GM04504 (cell line): ENCODE measurements around the gene NEK3.
A peak's percentile ranks its signal among the peaks of the same experiment; 100 is the strongest.
"Not testable (repeated sequence)": the region's sequence is repeated elsewhere in the genome, so short reads cannot be mapped to it uniquely, and the experiment has no call there.

ENCODE experiments used
- DNase-seq: peaks from one replicate; pipeline ENCODE4 v3.0.0-alpha.2; 2012; ENCODE audit warnings: low read depth

The NEK3 gene, protein sequence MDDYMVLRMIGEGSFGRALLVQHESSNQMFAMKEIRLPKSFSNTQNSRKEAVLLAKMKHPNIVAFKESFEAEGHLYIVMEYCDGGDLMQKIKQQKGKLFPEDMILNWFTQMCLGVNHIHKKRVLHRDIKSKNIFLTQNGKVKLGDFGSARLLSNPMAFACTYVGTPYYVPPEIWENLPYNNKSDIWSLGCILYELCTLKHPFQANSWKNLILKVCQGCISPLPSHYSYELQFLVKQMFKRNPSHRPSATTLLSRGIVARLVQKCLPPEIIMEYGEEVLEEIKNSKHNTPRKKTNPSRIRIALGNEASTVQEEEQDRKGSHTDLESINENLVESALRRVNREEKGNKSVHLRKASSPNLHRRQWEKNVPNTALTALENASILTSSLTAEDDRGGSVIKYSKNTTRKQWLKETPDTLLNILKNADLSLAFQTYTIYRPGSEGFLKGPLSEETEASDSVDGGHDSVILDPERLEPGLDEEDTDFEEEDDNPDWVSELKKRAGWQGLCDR

DNA sequence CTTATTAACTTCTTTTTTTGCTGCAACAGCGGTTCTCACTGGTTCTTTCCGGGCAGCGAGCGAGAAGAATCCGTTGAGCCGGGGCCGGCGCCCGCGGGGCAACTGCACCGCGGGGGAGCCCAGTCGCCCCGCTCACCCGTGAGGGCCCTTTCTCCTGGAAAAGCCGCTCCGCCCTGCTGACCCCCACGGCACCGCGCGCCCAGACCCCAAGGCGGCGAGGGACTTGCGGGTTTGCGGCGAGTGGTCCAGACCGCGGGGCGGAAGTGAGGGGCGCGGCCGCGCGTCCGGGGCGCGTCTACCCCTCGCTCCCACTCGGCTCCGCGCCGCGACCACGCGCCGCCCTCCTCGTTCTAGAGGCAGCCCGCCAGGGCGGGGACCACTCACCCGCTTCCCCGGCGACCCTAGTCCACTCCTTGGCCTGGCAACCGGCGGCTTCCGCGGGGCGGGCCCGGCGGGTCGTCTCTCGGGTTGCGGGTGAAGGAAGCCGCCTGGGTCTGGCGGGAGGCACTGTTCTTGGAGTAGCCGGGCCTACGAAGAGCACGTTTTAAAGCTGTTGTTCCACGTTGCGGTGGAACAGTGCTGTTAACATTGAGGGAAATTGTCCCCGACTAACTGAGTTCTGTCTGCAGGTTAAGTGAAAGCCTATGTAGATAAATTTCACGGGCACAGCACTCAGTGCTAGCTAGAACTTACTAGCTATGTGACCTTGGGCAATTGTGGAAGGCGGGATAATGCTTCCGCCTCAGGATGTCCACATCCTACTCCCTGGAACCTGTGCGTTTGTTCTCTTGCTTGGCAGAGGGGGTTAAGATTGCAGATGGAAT is at the start of gene NEK3:
Gene NEK3, minus strand, starts transcription at position 439 of the 824 bp plus-strand sequence. CDS start 3,406 bp downstream, outside the sequence.
- peak; percentile 35 for DNase-seq

DNA sequence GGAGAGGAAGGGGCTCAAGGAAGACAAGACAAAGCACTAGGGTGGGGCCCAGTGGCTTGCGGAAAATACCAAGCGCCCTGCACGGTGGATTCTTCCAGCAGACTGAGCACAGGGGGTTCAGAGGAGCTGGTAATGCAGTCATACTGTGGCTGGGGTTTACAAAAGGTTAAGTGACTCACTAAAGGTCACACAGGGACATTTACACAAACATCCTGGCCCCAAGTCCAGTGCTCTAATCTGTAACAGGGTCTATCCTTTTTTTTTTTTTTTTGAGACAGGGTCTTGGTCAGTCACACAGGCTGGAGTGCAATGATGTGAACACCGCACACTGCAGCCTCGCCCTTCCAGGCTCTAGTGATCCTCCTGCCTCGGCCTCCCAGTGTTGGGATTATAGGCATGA is 49.0 kb upstream of the NEK3 start:
- not testable (repeated sequence) for DNase-seq

DNA sequence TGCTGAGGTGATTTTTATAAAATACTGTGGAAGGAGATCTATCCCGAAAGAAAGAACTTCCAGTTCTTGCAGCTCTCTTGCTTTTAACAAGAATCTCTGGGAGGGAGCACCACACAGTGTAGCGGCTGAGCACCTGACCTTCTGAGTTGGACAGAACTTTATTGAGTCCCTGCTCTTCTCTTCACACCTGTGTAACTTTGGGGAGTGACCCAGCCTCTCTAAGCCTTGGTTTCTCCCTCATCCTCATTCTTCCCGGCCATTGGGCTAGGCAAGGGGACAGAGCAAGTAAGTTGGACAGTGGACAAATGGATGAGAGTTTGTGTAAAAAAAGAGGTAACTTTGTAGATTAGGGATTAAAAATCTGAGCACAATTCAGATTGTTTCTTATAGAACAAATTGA is 48.5 kb upstream of the NEK3 start:
- not testable (repeated sequence) for DNase-seq

DNA sequence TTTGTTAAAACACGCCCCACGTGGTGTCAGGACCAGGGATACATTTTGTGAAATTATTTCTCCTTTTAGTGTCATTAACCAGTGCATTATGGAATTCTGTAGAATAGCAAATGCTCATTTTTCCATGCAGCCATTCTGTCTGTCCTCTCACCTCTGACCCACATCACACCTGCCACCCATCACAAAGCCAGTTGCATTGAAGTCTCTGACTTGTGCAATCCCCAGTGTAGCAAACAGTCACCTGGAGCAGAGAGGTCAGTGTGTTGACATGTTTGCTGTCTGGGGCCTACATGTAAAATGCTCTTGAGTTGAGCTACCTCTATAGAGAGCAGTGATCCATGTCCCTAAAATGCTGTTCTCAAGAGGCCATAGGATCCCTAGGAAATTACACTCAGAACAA is 47.9 kb upstream of the NEK3 start:
- not testable (repeated sequence) for DNase-seq

DNA sequence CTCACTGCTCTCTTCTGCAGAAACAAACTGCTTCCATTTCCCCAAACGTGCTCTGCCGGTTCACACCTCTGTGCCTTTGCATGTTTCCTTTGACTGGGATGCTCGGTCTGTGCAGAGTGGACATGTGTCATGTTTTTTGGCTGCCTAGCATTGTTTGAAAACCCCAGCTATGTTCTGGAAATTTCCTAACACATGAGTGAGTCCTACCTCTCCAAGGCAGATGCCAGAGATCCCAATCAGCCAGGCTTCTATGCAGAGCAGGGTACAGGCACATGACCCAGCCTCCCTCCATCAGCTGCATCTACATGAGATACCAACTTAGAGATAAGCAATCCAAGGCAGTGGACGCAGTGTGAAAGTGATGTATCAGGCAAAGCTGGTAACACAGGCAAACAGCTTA is 45.1 kb upstream of the NEK3 start:
- DNase-seq: not testable (repeated sequence)

DNA sequence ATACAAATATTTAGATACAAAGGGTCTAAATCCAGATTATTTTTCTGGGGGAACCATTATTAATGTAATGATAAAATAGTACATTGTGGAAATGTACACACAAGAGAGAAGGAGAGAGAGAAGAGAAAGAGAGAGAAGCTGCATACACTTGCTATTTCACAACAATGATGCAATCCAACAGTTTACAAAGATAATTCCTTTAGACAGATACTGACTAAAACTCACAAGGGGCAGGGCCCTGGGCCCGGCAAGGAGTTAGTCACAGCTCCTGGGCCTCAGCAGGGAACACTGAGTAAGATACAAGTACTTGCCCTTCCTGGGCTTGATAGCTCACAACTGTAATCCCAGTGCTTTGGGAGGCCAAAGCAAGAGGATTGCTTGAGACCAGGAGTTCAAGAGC is 44.5 kb upstream of the NEK3 start:
- DNase-seq: peak; percentile 71

DNA sequence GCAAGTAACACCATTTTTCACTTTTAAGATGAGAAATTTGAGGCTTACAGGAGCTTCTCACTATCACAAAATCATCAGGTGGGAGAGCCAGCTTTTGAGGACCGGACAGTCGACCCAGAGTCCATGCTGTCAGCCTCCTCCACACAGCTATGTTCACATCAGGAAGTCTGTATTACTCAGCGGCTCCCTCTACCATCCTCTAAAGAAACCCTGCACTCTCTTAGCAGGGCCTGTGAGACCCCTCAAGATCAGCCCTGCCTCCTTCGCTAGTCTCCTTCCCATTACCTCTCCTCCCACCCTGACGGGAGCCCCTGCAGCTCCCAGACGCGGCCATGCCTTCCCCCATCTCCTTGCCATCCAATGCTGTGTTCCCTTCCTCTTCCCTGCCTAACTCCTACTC is 43.1 kb upstream of the NEK3 start:
- DNase-seq: not testable (repeated sequence)

DNA sequence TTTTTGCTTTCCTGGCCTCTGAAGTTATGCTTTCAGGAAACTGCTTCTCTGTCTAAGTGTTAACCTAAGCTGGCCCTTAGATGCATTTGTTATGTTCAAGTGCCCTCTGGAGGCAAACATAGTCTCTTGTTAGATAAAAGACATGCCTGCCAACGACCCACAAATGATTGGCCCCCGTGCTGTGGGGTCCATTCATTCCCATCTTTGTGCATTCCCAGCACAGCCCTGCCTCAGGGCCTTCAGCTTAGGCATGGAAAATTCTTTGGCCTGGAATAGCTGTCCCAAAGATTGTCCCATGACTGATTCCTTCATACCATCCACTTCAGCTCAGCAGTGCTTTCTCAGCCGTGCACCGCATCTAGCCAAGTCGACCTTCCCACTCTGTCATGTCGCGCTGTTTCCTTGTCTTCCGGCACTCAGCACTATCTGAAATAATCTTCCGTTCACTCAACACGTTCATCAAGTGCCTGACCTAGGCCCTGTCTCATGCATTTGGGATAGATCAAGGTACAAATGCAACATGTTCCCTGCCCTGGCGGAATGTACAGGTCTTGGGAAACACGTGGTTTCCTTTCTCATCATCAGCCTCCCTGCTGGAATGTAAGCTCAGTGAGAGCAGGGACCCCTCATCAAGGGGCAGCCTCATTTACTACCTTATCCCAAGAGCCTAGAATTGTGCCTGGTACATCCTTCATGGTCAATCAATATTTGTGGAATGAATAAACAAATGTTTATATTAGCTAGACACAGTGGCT is 42.2 kb upstream of the NEK3 start:
- peak; percentile 21 for DNase-seq

DNA sequence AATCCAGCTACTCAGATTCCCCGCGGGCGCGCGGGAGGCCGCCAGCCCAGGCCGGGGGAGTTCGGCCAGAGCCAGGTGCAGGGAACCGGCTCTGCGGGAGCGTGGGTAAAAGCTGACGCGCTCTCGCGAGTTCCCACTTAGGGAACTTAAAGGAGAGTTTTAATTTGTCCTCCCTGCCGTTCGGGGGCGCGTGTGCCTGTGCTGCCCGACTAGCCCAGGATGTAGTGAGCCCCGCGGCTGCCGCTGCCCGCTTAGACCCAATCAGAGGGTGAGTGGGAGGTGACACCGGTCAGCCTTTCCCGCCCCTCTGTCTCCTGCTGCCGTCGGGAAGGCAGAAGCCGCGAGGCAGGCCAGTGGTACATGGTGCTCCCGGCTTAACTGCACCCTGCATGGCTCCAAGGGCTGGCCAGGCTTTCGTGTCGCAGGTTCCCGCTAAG is 36.0 kb upstream of the NEK3 start:
- no peak for DNase-seq

DNA sequence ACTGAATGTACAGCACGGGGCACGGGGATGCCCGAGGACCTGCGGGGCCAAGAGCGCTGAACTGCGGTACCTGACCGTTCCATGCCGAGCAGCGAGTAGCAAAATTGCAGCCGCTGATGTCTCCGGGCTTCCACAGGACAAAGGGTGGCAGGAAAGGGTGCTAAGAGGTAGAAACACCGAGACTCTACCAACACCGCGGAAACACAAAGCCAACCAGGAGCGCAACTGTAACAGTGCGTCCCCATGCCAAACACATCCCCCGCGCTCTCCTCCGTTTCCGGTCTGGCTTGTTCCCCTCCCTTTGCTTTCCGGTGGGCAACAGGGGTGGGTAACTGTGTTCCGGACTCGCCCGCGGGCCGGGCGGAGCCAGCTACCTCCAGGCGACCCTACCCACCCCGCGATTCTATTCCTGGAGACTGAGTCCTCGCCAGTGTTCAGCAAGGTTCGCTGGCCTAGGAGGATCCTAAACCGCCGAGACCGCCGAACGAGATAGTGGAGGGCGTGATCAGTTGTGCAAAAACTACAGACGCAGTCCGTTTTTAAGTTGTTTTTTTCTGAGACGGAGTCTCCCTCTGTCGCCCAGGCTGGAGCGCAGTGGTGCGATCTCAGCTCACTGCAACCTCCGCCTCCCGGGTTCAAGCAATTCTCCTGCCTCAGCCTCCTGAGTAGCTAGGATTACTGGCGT is 34.9 kb upstream of the NEK3 start:
- DNase-seq: peak; percentile 68

DNA sequence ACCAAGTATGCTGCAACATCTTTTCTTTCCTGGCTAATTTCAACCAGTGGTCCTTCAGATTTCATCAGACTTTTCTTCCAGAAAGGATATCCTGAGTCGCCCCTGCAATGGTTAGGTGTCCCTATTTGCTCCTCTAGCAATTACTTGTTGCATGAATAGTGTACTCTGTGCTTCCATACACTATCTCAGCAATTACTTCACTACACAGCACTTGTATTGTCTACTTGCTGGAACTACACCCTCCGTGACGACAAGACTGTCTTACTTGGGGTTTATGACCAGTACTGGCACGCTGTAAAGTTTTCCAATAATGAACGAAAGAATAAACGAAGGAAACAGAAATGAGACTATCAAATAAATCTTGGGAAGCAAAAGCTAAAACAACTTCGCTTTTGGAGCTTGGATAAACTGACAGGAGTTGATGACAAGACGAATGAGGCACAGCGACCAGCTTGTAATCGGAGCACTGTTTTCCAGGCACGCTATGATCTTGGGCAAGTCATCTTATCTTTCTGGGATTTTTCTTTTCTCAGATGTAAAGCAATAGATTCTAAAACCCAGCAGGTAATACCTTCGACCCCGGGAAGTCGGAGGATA is 34.3 kb upstream of the NEK3 start:
- DNase-seq: not testable (repeated sequence)

DNA sequence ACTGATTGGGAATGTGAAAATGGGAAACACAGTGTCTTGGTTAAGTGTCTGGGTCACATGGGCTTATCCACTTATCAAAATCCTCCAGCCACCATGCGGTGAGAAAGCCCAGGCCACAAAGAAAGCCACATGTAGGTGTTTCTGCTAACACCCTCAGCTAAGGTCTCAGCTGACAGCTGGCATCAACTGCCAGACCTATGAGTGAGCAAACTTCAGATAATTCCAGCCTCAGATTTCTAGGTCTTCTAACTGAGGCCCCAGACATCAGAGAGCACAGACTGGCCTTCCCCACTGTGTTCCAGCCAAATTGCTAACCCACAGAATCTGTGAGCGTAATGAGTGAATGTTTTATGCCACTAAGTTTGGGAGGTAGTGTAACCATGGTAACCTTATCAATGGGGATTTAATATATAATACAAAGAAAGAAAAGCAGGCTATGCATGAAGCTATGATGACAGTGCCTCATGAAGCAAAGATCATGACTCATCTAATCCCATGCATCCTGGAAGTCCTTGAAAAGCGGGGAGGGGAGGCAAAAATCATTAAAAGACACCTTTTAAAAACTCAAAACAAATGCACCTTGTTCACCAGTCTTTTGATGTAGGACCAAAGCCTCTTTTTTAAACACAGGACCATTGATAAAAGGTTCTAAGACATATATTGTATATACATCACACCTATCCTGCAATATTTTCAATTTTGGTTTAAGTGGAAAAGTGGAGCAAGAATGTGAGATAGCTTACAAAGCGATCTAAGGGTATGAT is 28.2 kb upstream of the NEK3 start:
- not testable (repeated sequence) for DNase-seq

DNA sequence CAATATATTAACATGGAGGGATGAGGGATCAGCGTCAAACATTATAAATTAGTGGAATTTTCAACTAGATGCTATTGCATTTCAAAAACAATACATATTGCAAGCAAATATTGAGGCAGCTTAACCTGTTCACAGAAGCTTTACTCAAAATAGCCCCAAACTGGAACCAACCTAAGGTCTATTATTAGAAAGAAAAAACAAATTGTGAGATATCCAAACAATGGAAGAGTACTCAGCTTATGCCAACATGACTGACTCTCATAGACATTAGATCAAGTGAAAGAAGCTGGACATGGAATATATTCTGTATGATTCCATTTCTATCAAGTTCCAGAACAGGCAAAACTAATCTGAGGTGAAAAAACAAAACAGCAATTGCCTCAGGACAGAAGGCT is 27.6 kb upstream of the NEK3 start:
- no peak for DNase-seq

DNA sequence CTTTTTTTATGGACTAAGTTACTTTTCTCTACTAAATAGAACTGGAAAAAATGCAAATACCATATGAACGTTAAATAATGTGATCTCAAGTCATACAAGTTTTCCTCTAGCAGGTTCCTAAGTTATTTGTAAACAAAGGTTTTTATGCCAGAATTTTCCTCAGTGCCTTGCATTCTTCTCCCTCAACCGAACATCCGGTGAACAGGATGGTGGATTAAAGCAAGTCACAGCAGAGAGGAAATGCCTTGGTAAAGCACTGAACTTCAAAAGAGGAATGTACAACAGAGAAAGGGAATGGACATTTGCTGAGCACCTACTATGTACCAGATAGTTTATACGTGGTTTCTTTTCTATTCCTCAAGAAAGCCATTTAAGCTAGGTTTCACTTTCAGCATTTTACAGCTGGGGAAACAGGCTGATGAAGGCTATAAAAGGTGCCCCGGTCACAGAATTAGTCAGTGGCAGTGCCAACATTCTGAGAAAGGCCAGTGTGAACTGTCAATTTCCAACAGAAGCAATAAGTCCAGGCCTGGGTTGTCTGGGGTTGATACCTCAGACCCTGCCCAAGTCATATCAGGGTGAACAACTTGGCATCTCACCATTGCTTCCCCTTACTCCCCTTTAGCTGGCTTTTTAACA is 22.0 kb upstream of the NEK3 start:
- not testable (repeated sequence) for DNase-seq

DNA sequence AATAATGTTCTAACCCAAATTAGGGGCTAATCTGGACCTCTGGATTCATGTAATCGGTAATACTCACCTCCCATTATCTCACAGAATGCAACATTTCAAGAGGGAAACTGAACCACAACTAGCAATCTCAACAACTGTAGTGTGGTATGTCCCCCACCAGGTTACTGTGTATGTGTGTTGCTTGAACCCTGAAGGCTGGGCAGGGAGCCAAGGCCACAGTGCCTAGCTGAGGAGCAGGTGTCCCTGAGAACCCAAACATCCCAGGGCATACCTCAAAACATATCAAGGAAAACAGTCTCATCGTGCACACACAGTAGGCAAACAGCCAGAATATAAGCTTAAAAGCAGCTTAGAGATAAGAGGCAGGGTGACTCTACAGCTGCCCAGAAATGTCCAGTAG is 20.5 kb upstream of the NEK3 start:
- DNase-seq: no peak

DNA sequence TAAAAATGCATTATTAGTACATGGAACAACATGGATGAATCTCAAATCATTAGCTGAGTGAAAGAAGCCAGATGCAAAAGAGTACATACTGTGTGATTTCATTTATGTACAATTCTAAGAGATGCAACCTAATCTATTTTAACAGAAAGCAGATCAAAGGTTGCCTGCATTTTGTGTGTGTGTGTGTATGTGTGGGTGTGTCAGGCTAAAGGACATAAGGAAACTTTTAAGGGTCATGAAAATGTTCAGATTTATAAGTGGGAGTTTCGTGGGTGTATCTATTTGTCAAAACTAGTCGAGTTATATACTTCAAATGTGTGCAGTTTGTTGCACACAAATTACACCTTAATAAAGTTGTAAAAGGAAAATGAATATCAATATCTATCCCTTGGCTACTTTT is 17.9 kb upstream of the NEK3 start:
- no peak for DNase-seq

DNA sequence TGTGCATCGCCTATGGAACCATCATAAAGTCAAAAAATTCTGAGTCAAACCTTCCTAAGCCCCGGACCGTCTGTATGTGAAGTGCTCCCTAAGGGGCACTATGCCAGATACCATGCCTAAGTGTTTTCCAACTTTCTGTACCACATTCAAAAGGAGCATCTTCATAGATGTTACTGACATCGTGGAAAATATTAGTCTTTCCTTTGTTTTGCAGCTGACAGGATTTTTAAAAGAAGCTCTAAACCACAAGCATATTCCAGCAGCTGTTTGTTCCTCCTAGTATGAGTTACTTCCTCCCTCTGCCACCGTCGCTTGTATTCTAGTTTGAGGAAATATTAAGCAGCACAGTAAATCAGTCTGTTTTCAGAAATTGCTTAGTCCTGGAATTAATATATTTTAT is 14.6 kb upstream of the NEK3 start:
- DNase-seq: not testable (repeated sequence)

DNA sequence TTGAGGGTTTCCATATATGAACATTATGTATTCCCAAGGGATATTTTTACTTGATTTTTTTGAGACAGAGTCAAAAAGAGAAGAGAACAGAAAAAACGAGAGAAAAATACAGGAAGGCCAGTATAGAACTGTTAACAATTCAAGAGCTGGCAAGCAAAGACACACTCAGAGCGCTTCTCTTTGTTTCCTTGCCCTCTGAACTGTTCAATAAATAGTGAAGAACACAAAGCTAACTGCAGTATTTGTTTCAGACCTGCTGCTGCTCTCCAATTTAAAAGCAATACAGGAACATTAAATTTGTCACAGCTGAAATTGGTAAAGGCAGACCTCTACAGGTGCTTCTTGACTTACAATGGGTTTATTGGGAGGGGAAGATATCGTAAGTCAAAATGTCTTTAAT is 14.0 kb upstream of the NEK3 start:
- DNase-seq: no peak

DNA sequence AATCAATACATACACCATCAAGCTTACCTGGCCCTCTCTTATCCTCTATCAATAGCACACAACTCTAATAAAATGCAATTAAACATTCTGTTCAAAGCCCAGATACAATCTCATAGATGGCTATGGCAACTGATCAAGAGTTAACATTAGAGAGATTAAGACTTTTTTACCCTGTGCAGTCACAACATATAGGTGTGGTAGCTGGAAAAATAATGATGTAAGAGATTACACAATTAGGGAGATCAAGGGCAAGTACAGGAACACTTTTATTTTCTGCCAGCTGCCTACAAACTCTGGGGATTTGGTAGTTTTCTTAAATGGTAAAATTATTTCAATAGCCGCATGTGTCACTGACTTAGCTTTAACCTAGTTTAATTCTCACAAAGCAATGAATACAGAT is 12.3 kb upstream of the NEK3 start:
- not testable (repeated sequence) for DNase-seq
